Activated CD4-positive, alpha-beta T cell treated with anti-CD3 and anti-CD28 coated beads for 4 hours (primary cell): ENCODE measurements around the gene TXNDC2.
"Not testable (repeated sequence)": the region's sequence is repeated elsewhere in the genome, so short reads cannot be mapped to it uniquely, and the experiment has no call there.

ENCODE experiments used
- DNase-seq, 2 donors: peaks; one replicate each; pipeline ENCODE4 v3.0.0-alpha.2; 2020

TXNDC2 gene

DNA sequence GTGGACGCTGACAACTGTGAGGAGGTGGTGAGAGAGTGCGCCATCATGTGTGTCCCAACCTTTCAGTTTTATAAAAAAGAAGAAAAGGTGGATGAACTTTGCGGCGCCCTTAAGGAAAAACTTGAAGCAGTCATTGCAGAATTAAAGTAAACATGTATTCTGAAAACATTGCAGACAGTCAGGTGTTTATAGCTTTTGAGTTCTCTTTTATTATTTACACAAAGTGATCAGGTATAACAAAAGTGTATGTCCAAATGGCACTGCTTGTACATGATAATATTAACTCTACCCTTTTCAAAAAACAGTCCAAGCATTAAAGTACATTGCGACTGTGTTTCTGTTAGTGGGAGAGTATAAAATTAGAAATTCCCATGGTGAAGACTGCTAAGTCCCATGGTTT lies 2.2 kb downstream of the TXNDC2 start:
- DNase-seq = no peak

DNA sequence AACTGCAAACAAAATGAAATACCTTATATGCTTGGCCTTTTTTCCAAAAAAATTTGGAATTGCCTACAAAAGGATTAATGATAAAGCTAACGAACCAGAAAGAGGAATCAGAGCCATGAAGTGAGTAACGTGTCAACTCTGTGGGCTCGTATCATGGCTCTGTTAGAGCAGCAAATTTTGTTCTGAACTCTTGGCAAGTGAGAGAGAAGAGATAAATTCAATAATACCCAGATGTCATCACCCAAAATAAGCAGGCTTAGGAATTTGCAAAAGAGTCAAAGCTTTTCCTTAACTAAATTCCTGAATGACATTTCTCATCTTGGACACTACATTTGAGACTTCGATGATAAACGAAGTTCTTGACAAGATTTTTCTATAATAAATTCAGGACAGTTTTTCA lies 4.4 kb downstream of the TXNDC2 start:
- no peak for DNase-seq

DNA sequence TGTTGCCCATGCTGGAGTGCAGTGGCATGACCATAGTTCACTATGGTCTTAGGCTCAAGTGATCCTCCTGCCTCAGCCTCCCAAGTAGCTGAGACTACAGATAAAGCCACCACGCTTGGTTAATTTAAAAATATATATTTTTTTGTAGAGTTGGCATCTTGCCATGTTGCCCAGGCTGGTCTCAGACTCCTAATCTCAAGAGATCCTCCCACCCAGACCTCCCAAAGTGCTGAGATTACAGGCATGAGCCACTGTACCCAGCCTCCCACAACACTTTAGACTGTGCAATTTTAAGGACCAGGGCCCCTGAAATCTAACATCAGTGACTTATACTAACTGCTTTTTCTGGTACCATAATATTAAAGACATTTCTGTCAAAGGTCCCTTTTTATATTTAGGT lies 5.2 kb downstream of the TXNDC2 start:
- no peak for DNase-seq

DNA sequence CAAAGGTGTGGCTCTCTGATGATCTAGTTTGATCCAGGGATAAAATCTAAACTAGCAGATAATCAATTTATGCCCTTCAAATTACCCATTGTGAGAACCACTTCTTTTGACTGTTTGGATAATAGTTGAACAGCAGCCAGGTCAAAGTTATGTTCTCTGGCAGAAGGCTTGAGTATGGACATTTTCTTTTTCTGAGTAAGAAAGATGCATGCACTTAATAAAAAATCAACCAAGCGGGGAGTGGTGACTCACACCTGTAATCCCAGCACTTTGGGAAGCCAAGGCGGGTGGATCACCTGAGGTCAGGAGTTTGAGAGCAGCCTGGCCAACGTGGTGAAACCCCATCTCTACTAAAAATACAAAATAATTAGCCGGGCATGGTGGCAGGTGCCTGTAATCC lies 5.7 kb downstream of the TXNDC2 start:
- DNase-seq = not testable (repeated sequence)

DNA sequence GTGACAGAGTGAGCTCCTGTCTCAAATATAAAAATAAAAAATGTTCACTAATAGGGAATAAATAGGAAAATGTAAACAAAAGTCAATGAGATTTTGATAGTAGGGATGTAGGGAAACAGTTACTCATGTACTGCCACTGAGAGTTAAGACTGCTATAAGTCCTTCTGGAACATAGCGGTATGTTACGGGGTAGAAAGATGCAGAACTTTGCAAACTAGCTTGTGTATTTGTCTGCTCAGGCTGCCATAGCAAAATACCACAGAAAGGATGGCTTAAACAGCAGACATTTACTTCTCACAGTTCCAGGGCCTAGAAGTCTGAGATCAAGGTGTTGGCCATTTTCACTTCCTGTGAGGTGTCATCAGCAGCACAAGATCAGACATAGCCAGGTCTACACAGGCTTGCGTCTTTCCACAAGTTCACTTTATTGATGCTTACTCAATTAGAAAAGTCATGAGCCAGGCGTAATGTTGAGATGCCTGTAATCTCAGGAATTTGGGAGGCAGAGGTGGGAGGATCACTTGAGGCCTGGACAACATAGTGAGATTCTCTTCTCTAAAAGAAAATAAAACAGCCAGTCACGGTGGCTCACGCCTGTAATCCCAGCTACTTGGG lies 8.8 kb downstream of the TXNDC2 start:
- no peak for DNase-seq

DNA sequence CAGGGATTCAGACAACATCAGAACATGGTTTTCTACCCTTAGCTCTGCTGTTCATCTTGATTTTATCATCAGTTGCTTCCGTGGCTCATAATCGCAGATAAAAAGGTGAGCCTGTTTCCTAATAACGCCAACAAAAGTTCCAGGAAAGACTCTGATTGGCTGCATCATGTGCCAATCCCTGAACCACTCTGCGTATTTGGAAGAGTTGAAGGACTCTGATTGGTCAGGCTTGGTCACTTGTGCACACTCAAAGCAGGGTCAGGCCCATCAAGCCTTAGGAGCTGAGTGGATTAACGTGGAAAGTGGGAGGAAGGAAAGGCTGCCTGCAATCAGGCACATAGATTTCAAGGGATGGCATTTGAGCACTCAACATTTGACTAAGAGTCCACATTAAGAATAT lies 11.4 kb downstream of the TXNDC2 start:
- no peak for DNase-seq

DNA sequence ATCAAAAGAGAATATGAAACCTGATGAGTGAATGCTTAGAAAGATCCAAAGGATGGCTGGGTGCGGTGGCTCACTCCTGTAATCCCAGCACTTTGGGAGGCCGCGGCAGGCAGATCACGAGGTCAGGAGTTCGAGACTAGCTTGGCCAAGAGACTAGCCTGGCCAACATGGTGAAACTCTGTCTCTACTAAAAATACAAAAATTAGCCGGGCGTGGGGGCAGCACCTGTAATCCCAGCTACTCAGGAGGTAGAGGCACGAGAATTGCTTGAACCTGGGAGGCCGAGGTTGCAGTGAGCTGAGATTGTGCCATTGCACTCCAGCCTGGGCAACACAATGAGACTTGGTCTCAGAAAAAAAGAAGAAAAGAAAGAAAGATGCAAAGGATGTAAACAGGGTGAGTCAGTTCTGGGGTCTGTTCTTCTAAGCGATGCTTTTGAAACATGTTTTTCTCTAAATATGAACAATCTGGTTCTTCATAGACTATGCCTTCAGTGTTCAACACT lies 12.1 kb downstream of the TXNDC2 start:
- not testable (repeated sequence) for DNase-seq

DNA sequence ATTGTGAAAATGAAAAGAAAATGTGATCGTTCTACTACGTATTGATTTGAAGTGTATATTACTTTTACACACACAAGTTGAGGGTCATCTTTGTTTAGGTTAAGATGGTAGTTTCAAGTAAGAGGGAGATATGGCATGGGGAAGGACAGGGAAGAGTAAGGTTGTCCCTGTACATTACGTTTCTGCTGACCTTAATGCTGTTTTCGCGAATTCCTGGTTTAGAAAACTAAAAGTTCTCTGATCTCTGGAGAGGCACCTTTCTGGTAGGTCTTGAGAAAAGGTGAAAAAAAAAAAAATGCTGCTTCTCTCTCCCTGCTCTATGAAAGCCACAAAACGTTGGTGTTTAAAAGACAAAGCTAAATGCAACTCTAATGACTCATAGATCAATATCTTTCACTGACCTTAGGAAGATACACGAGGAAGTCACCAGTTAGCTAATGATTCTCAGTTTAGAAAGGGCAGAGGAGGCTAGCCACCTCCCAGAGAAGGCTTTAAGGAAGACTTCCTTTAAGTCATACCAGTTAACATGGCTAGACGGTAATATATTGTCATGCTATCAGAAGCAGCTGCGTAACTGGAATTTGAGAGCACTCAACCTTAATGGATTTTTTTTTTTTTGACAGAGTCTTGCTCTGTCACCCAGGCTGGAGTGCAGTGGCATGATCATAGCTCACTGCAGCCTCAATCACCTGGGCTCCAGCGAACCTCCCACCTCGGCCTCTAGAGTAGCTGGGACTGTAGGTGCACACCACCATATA lies 13.2 kb downstream of the TXNDC2 start:
- DNase-seq = no peak

DNA sequence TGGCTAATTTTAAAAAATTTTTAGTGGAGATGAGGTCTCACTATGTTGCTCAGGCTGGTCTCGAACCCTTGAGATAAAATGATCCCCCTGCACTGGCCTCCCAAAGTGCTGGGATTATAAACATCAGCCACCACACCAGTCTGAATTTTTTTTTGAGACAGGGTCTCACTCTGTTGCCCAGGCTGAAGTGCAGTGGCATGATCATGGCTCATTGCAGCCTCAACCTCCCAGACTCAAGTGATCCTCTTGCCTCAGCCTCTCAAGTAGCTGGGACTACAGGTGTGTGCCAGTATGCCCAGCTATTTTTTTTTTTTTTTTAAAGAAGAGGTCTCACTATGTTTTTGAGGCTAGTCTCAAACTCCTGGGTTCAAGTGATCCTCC lies 13.8 kb downstream of the TXNDC2 start:
- not testable (repeated sequence) for DNase-seq

DNA sequence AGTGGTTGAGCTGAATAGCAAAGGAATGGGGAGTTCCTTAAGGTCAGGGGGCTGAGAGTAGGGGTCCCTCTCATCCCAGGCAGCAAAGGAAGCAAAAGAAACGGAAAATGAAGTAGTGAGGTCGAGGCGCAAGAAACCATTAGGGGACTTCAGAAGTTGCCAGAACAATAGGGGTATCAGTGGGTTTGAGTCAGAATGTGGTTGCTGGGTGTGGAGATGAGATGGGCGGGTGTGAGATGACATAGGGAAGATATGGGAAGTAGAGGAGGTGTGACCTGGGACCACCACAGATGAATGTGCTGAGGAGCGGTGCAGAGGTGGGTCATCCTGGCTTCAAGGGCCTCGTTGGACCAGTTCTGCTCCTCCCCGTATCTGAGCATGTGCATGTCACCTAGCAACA lies 14.9 kb downstream of the TXNDC2 start:
- no peak for DNase-seq

DNA sequence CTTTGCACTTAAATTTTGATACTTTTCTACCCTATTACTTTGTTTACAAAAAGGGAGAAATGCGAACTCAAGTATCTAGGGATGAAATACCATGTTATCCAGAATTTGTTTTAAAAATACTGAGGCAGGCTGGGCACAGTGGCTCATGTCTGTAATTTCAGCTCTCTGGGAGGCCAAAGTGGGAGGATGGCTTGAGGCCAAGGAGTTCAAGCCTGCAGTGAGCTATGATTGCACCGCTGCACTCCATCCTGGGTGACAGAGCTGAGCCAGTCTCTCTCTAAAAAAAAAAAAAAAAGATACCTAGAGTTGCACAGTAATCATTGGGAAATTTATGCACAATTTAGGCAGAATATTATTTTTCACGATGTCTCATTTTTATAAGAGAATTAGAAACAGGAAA lies 15.6 kb downstream of the TXNDC2 start:
- DNase-seq = no peak

DNA sequence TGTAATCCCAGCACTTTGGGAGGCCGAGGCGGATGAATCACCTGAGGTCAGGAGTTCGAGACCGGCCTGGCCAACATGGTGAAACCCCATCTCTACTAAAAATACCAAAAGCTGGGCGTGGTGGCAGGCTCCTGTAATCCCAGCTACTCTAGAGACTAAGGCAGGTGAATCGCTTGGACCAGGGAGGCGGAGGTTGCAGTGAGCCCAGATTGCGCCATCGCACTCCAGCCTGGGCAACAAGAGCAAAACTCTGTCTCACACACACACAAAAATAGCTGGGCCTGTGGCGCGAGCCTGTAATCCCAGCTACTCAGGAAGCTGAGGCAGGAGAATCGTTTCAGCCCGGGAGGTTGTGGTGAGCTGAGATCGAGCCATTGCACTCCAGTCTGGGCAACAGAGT lies 16.5 kb downstream of the TXNDC2 start:
- not testable (repeated sequence) for DNase-seq

DNA sequence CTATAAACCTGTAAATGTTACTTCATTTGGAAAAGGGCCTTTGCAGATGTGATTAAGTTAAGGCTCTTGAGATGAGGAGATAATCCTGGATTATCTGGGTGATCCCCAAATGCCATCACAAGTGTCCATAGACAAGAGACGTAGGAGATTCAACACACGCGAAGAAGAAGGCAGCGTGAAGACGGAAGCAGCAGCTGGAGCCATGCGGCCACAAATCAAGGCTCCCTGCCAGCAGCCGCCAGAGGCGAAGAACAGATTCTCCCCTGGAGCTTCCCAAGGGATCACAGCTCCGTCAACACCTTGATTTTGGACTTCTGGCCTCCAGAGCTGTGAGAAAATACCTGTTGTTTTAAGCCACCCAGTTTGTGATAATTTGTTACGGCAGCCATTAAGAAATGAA lies 17.1 kb downstream of the TXNDC2 start:
- DNase-seq = no peak

DNA sequence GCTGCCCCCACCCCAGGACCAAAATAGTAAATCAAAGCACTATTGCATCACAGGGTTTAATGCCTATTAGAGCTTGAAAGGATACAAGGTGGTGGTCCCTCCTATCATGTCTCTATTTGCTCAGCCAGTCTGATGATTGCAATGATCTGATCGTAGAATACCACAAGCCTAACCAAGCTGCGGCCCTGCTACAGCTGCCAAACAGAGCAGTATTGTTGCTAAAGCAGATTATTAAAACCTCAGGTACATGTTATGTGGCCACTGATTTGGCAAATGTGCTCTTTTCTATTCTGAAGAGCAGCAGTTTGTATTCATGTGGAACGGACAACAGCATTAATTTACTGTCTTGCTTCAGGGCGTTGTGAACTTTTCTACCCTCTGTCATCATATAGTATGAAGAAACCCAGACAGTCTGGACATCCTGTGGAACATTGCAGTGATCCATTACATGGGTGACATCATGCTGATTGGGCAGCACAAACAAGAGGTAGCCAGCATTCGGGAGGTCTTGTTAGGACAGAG lies 19.7 kb downstream of the TXNDC2 start:
- DNase-seq = no peak

DNA sequence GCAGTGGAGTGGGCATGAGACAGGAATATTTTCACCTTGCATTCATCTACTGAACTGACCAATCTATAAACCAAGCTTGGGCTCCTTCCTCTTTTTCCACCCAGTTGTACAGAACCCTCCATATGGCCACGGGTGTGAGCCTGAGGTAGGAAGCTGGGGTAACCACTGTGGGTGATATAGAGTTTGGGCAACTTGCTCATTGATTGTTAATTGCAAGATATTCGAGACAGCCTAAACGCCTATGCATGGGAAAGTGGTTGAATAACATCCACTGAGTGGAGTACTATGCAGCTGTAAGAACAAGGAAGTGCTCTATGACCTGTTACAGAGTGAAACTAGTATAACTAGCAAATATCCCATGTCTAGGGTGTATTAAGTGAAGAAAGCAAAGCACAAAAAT lies 20.7 kb downstream of the TXNDC2 start:
- DNase-seq = no peak

DNA sequence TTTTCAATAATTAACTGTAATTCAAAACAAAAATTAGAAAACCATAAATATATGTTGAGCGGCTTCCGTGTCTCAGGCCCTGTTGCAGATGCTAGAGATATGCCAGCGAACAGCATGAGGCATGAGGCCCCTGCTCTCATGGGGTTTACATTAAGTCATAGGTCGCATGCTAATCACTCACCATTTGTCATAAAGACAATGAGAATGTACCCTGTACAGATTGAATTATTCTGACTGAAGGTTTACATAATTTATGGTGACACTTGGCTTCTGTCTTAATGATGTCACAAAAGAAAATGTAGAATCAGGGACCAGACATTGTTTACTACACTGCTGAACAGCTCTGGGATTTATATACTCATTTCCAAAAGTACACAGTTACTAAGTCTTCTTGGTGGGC lies 22.1 kb downstream of the TXNDC2 start:
- no peak for DNase-seq

DNA sequence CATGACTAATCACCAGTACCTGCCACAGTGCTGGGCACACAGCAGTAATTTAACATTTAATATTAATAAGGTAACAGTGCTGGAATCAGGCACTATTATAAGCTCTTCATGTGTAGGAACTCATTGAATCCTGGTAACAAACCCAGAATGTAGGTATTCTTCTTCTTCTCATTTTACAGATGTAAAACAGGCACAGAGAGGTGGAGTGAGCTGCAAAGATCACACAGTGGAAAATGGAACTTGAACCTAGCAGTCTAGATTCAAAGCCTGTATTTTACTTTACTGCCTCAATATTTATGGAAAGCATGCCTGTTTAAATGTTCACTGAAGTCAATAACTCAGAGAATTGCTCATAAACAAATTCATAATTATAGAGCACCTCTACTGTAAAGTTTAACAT lies 24.3 kb downstream of the TXNDC2 start:
- no peak for DNase-seq

DNA sequence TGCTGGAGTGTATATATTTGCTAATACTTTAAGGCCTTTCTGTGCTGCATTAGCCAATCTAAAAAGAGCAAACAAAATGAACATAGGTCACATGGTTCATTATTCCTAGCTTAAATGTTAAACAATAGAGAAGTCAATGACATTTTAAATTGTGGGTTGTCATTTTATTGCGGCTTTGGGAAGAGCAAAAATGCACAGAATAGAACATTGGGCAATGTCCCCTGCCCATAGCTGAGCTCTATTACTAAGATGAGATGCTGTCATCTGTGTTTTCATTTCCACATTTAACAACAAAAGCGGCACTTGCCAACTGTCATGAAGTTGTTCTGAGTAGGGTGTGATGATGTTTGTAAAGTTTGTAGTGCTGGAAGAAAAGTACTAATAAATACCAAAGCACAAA lies 24.9 kb downstream of the TXNDC2 start:
- DNase-seq = no peak

DNA sequence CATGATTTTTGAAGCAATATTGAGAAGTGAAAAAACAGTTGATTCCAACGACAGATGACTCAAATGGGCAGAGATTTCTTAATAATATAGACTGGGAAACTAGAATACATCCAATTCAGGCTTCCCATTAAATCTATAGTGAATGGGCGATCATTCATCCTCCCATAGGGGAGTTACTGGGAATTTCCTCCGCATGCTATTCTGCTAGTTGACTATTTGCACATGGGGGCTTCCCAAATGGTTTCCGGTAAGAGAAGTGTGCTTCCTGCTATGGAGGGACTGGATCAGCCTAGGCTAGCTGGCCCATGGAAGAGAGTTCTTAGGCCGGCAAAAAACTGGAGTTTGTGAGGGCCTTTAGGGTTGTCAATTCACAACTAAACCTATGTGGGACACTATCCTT lies 25.5 kb downstream of the TXNDC2 start:
- DNase-seq = no peak

DNA sequence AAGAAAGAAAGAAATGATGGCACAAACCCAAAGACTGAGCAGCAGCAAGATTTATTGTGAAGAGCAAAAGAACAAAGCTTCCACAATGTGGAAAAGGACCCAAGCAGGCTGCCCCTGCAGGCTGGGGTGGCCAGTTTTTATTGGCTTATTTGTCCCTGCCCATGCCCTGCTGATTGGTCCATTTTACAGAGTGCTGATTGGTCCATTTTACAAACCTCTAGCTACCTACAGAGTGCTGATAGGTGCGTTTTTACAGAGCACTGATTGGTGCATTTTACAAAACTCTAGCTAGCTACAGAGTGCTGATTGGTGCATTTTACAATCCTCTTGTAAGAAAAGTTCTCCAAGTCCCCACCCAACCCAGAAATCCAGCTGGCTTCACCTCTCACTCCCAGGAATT lies 26.5 kb downstream of the TXNDC2 start:
- DNase-seq = not testable (repeated sequence)

DNA sequence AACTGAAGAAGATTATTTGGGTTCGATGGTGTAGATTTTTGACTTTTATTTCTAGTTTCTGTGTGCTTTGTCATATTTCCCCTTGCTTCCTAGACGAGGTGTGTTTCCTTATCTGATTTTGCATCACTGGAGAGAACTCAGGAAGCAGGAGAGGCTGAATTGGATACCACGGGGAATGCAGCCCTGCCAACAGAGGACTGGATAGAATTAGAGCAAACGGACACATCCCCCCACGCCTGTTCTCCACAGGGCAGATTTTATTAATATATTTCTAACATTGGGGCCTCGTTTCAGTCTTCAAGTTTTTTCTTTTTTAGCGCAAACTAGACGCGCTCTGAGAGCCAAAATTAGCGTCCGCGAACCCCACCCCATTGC lies 27.4 kb downstream of the TXNDC2 start:
- DNase-seq = no peak

DNA sequence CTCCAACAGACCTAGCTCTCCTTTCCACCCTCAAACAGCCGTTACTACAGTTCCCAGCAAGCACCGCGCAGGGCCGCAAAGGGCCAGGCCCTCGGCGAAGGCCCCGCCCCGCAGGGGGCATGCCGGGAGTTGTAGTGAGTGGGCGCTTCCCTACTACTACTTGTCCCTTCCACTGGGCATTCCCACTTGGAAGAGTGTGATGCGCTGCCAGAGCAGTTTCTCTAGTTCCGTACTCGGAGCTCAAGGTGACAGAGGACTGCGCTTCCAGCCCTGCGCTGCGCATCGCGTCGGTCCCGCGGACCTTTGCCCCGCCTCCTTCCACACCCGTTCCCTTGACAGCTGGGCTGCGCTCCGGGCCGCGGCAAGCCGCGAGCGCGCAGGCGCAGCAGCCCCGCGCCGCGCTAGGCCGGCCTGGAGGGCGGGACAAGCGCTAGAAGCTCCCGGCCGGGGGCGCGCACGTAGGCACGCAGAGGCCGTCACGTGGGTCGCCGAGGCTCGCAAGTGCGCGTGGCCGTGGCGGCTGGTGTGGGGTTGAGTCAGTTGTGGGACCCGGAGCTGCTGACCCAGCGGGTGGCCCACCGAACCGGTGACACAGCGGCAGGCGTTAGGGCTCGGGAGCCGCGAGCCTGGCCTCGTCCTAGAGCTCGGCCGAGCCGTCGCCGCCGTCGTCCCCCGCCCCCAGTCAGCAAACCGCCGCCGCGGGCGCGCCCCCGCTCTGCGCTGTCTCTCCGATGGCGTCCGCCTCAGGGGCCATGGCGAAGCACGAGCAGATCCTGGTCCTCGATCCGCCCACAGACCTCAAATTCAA lies 28.0 kb downstream of the TXNDC2 start, which contains the start of gene VAPA:
TSS of gene VAPA (plus strand) at position 491 of the 808 bp plus-strand sequence. CDS start at position 732, 241 bp downstream.
- peak; percentile 90 to 94 for DNase-seq

DNA sequence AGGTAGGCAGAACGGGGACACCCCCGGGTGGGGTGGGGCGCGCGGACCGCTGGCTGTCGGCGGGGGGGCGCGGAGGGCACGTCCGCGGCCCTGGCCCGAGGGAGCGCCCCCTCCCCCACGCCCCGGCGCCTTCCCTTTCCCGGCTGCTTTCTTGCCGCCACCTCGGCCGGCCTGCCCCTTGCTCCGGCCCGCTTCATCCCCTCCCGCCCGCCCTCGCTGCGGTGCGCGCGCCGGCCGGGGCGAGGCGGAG lies 28.5 kb downstream of the TXNDC2 start:
- no peak for DNase-seq
